Uterus (tissue), 2 donors: ENCODE measurements around the gene SIRT3.

Source experiments
- CTCF ChIP-seq, 4 experiments: fragments of 200-600 bp in 2 of 4; fragments of 450-650 bp in 2 of 4; sonication (generic) in 2 of 4; IDR thresholded peaks; one replicate each; pipeline ENCODE4 v1.5.1; 2016 to 2019; ENCODE audit warnings: antibody characterized with exemption in 4 of 4, mild to moderate bottlenecking in 2 of 4, moderate library complexity in 1 of 4
- POLR2A ChIP-seq, 2 donors: fragments of 450-650 bp; IDR thresholded peaks; one replicate each; pipeline ENCODE4 v1.6.1; 2016; ENCODE audit warnings: antibody characterized with exemption in 2 of 2, mild to moderate bottlenecking in 1 of 2, moderate library complexity in 1 of 2

- no peak for TF ChIP-seq CTCF (IDR thresholded peaks at IDR 0.05)
- no peak for TF ChIP-seq POLR2A (IDR thresholded peaks at IDR 0.05)
These were observed 20.5 kb downstream of the SIRT3 start for GRCh38 chr11:215581-216037.
